Upper lobe of right lung (tissue), 1 donor: Measurements from ENCODE around the gene SCGB1D1. TPM values are rescaled to one million over a fixed set of nuclear protein-coding genes. Genes with fewer than 3 reads are reported as not detected.

Experiments
- ATAC-seq: fragments of 200-7000 bp; cut with Tn5 transposase; one replicate; pipeline ENCODE4 v1.9.1; 2020; ENCODE audit warnings: mild to moderate bottlenecking, moderate library complexity
- DNase-seq: peaks from one replicate; pipeline ENCODE4 v3.0.0-alpha.2; 2020
- H3K27ac ChIP-seq: fragments of 200-600 bp; one replicate; pipeline ENCODE4 v1.8.0; 2022
- H3K27me3 ChIP-seq: fragments of 200-600 bp; one replicate; pipeline ENCODE4 v1.8.0; 2022; ENCODE audit warnings: mild to moderate bottlenecking
- H3K36me3 ChIP-seq: fragments of 200-600 bp; one replicate; pipeline ENCODE4 v1.8.0; 2022
- H3K4me1 ChIP-seq: fragments of 200-600 bp; one replicate; pipeline ENCODE4 v1.8.0; 2022
- H3K4me3 ChIP-seq: fragments of 200-600 bp; one replicate; pipeline ENCODE4 v1.8.0; 2022; ENCODE audit warnings: mild to moderate bottlenecking
- H3K9me3 ChIP-seq: fragments of 200-600 bp; one replicate; pipeline ENCODE4 v1.8.0; 2022
- intact Hi-C: fragments of 100-400 bp; cut with DNase I; formaldehyde crosslinking; loops from one replicate; pipeline ENCODE4 v1.11.0; 2022
- total RNA-seq: library from RNA; stranded (reverse); fragmentation: NEBNext Ultra II Directional; extraction: Animal tissue kit (Norgen Biotek cat#: 25700); gene quantifications from one replicate; pipeline ENCODE4 v1.2.1, GENCODE V29; 2021
- TF ChIP-seq, protein P1 (sequence below): fragments of 200-600 bp; IDR thresholded peaks from one replicate; pipeline ENCODE4 v1.8.0; 2022; ENCODE audit warnings: antibody characterized with exemption
- donor health status: DM: no; HTN: yes; CAD: no; lungs with severe emphysema.

The SCGB1D1 gene
- total RNA-seq, 1 donor from 2014 or later, result not detected

DNA sequence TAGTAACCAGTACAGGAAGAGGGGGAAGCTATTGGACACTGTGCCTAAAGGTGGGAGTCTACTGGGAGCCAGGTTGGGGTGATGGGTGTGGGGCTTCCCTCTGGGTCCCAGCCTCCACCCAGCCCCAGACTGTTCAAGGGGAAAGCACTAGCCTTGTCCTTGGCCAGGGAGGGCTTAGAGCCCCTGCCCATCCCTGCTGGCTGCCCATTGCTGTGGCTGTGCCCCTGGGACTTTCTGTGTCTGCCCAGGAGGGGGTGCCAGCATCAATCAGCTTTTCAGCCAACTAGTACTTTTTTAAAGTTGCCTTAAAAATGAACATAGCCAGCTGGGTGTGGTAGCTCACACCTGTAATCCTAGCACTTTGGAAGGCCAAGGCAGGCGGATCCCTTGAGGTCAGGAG lies 46.3 kb upstream of the SCGB1D1 start:
- H3K9me3 ChIP-seq, result no peaks in the 10 kb centered on the region
- no peak overlapping the region for H3K27ac ChIP-seq
- no peaks in the 10 kb centered on the region for H3K4me1 ChIP-seq
- TF ChIP-seq, protein P1, sequence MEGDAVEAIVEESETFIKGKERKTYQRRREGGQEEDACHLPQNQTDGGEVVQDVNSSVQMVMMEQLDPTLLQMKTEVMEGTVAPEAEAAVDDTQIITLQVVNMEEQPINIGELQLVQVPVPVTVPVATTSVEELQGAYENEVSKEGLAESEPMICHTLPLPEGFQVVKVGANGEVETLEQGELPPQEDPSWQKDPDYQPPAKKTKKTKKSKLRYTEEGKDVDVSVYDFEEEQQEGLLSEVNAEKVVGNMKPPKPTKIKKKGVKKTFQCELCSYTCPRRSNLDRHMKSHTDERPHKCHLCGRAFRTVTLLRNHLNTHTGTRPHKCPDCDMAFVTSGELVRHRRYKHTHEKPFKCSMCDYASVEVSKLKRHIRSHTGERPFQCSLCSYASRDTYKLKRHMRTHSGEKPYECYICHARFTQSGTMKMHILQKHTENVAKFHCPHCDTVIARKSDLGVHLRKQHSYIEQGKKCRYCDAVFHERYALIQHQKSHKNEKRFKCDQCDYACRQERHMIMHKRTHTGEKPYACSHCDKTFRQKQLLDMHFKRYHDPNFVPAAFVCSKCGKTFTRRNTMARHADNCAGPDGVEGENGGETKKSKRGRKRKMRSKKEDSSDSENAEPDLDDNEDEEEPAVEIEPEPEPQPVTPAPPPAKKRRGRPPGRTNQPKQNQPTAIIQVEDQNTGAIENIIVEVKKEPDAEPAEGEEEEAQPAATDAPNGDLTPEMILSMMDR, result no peak
- H3K27me3 ChIP-seq, result no peaks in the 10 kb centered on the region
- H3K36me3 ChIP-seq, result peaks cover 63% of the 10 kb centered on the region
- no peak overlapping the region for H3K4me3 ChIP-seq
- no peak for ATAC-seq
- intact Hi-C loops, result no loop called here
- DNase-seq, result peak; percentile 43

- Histone ChIP-seq H3K27me3 (no peaks in the 10 kb centered on the region), H3K36me3 (peaks cover 63% of the 10 kb centered on the region), H3K4me3 (no peak overlapping the region), H3K9me3 (no peaks in the 10 kb centered on the region), H3K27ac (no peak overlapping the region), H3K4me1 (no peaks in the 10 kb centered on the region)
- ATAC-seq, result no peak
- peak; percentile 57 for DNase-seq
- intact Hi-C loops, result no loop called here
- TF ChIP-seq, protein P1, result no peak
Observed at GRCh38 chr11:62144641-62145255, 45.3 kb upstream of the SCGB1D1 start.

DNA sequence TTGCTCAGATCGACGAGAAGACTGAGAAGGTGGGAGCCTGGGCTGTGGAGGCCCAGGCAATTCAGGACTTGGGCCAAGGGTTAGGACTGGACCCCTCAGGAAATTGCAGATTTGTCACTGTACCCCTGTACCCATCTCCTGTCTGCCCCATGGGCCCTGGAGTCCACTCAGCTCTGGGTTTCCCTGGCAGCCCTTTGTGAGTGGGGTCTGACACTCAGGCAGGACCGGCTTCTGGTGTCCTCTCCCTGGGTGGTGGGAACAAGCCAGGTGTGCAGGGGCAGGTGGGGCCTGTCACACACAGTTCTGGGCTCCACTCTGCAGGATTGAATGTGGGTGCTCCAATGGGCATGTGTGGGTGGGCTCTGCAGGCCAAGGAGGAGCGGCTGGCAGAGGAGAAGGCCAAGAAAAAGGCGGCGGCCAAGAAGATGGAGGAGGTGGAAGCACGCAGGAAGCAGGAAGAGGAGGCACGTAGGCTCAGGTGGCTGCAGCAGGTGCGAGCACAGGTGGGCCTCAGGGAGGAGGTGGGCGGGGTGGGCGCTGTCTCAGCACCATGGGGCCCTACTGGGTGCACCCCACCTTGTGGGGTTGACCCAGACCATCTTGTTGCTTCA lies 44.6 kb upstream of the SCGB1D1 start:
- intact Hi-C loops, result no loop called here
- TF ChIP-seq, protein P1, result no peak
- ATAC-seq (no peak), DNase-seq (peak; percentile 53)
- H3K9me3 ChIP-seq, result no peaks in the 10 kb centered on the region
- peaks cover 62% of the 10 kb centered on the region for H3K36me3 ChIP-seq
- no peaks in the 10 kb centered on the region for H3K4me1 ChIP-seq
- no peak overlapping the region for H3K27ac ChIP-seq
- H3K27me3 ChIP-seq, result no peaks in the 10 kb centered on the region
- H3K4me3 ChIP-seq, result no peak overlapping the region

- no peak overlapping the region for H3K27ac ChIP-seq
- peak; percentile 42 for DNase-seq
- no peaks in the 10 kb centered on the region for H3K27me3 ChIP-seq
- H3K9me3 ChIP-seq, result no peaks in the 10 kb centered on the region
- intact Hi-C loops, result no loop called here
- H3K4me3 ChIP-seq, result no peak overlapping the region
- ATAC-seq, result no peak
- TF ChIP-seq, protein P1, result no peak
- H3K4me1 ChIP-seq, result no peaks in the 10 kb centered on the region
- H3K36me3 ChIP-seq, result peaks cover 62% of the 10 kb centered on the region
Observed at GRCh38 chr11:62146476-62147200, 43.4 kb upstream of the SCGB1D1 start.

DNA sequence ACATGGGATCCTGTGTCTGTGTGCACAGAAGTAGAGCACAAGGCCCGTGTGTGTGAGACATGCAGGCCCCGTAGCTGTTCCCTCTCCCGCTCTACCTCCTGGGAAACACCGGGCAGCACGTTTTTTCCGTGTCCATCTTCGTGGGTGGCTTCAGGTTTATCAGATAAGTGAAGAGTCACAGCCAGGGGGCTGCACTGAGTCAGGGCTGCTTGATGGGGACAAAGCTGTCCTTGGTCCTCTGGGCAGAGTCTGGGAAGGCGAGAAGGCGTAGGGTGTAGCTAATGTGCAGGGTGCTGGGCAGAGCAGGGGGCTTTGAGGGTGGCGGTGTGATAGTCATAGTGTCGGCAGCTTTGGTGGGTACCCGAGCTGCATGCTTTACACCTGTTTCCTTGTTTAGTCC lies 42.5 kb upstream of the SCGB1D1 start:
- no peak for ATAC-seq
- Histone ChIP-seq H3K4me3 (no peak overlapping the region), H3K4me1 (no peaks in the 10 kb centered on the region), H3K36me3 (peaks cover 70% of the 10 kb centered on the region), H3K9me3 (no peaks in the 10 kb centered on the region), H3K27me3 (no peaks in the 10 kb centered on the region), H3K27ac (no peak overlapping the region)
- peak; percentile 29 for DNase-seq
- TF ChIP-seq, protein P1, result no peak
- intact Hi-C loops, result no loop called here
